HCT116 (cell line): Measurements from ENCODE around the gene BRSK1.

Experiments used
- CEBPB ChIP-seq: IDR thresholded peaks from 2 replicates; pipeline ENCODE4 v1.6.1; 2012; ENCODE audit warnings: low read depth
- CTCF ChIP-seq, 3 experiments: fragments of 200-600 bp in 1 of 3; sonication (generic) in 1 of 3; IDR thresholded peaks in 2 of 3; conservative IDR thresholded peaks in 1 of 3; 2 replicates each; pipeline ENCODE4 v1.5.1; 2012 to 2017; ENCODE audit warnings: low read depth in 2 of 3, low read length in 2 of 3, antibody characterized with exemption in 1 of 3, borderline replicate concordance in 1 of 3, control low read depth in 1 of 3, mild to moderate bottlenecking in 1 of 3, mixed read lengths in 1 of 3, mixed run types in 1 of 3, moderate library complexity in 1 of 3; ENCODE audit not compliant: insufficient read depth in 1 of 3
- EGR1 ChIP-seq: IDR thresholded peaks from 2 replicates; pipeline ENCODE4 v1.6.1; 2012; ENCODE audit warnings: low read depth
- JUND ChIP-seq: IDR thresholded peaks from 2 replicates; pipeline ENCODE4 v1.6.1; 2012
- MAX ChIP-seq: IDR thresholded peaks from 2 replicates; pipeline ENCODE4 v1.6.1; 2012
- SRF ChIP-seq: IDR thresholded peaks from 2 replicates; pipeline ENCODE4 v1.6.1; 2012; ENCODE audit warnings: low read depth
- YY1 ChIP-seq: IDR thresholded peaks from 2 replicates; pipeline ENCODE4 v1.6.1; 2011; ENCODE audit warnings: low read length, low read depth, moderate library complexity, mild to moderate bottlenecking; ENCODE audit not compliant: insufficient replicate concordance; ENCODE audit errors: extremely low read depth

- no peak for TF ChIP-seq CTCF (IDR thresholded peaks at IDR 0.05 in 2 of 3, conservative IDR thresholded peaks at IDR 0.05 in 1 of 3; ENCODE audit: borderline replicate concordance in 1 of 3, insufficient read depth in 1 of 3, low read depth in 2 of 3, low read length in 2 of 3)
- no peak for TF ChIP-seq MAX
- TF ChIP-seq CEBPB: no peak
- no peak for TF ChIP-seq EGR1
- no peak for TF ChIP-seq YY1
- TF ChIP-seq SRF: no peak
- no peak for TF ChIP-seq JUND
These were observed 27.6 kb downstream of the BRSK1 start for GRCh38 chr19:55311397-55311796.
